Placental pericyte (primary cell): ENCODE results near the gene KCTD17. TPM values are rescaled to one million over a fixed set of nuclear protein-coding genes. Genes with fewer than 3 reads are reported as not detected.

Source experiments
- small RNA-seq: library from RNA; depleted of rRNA; stranded (forward); fragments of <200 nt; gene quantifications from one replicate; pipeline ENCODE3, GENCODE V24; 2012; ENCODE audit warnings: low replicate concordance
- total RNA-seq: library from RNA; depleted of rRNA; stranded (reverse); fragments of >200 nt; gene quantifications from 2 replicates; pipeline ENCODE4 v1.2.3, GENCODE V29; 2012

KCTD17 gene
- 47.3 and 55.4 TPM in 2 replicates for total RNA-seq

DNA sequence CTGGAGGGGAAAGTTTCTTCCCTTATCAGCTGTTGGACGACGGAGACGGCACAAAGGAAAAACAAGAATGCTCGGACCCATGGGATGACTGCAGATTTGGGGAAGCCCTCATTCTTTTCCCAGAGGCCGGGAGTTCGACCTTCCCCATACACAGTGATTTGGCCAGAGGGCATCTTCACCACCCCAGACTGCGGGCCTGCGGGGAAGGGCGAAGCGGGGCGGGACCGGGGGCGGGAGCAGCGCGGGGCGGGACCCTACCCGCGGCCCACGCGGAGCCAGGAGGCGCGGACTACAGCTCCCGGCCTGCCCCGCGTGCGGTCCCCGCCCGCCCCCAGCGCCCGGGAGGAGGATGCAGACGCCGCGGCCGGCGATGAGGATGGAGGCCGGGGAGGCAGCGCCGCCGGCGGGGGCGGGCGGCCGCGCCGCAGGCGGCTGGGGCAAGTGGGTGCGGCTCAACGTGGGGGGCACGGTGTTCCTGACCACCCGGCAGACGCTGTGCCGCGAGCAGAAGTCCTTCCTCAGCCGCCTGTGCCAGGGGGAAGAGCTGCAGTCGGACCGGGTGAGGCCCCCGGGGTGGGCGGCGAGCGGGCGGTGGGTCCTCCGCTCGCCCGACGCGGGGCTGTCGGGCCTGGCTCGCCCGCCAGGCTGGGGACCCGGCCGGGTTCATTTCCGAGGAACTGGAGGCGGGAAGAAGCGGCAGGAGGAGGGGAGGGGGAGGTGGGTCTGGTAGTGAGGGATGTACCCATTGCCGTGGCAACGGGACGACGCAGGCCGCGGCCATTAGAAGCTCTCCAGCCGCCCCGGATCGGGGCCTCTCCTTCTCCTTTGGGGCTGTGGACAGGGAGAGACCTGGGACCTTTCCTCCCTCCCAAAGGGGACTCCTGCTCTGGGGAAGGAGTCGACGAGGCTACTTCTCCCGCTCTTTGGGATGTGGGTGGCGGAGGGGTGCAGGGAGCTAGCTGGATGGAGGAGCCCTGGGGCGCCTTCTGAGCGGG is at the start of gene KCTD17:
TSS of gene KCTD17 (plus strand) at position 352 of the 995 bp plus-strand sequence. CDS start at position 371, 19 bp downstream.

DNA sequence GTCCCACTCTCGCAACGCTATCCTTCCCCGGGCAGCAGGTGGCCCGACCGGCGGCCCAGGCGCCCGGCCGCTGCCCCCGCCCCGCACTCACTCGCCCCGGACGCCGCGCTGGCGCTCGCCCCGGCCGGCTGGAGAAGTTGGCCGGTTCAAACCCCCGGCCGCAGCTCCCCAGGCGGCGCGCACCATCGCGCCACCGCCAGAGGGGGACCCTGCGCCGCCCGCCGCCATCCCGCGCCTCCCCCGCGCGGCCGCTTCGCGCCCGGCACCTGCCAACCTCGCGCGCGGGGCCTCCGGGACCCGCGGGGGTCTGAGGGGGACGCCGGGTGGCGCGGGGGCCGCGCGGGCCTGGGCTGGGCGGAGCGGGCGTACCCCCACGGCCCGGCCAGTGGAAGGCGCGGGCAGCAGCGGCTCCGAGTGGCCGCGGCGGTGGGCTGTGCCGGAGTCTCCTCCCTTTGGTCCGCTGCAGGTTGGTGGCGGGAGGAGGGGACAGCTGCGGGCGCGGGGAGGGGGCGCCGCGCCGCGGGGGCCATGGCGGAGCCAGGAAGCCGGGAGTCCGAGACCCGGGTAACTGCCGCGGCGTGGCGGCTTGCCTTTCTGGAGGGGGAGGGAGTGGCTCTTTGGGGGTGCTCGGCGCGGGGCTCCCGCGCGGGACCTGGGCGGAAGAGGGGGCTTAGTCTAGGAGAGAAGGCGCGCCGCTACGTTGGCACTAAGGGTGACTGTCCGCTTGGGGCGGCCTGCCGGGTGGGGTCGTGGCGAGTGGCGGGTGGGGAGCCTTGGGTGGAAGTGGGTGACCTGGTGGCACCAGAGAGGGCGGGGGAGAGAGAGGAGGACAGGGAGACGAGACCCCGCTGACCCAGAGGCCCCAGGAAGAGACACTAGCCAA is 32.0 kb upstream of the KCTD17 start, which contains the start of the genes MPST and TST:
TSS of gene MPST (plus strand) at position 434 of the 883 bp plus-strand sequence. CDS start at position 529, 95 bp downstream.
TSS of gene TST (minus strand) at position 139 of the 883 bp plus-strand sequence. CDS start 715 bp downstream, outside the sequence.

DNA sequence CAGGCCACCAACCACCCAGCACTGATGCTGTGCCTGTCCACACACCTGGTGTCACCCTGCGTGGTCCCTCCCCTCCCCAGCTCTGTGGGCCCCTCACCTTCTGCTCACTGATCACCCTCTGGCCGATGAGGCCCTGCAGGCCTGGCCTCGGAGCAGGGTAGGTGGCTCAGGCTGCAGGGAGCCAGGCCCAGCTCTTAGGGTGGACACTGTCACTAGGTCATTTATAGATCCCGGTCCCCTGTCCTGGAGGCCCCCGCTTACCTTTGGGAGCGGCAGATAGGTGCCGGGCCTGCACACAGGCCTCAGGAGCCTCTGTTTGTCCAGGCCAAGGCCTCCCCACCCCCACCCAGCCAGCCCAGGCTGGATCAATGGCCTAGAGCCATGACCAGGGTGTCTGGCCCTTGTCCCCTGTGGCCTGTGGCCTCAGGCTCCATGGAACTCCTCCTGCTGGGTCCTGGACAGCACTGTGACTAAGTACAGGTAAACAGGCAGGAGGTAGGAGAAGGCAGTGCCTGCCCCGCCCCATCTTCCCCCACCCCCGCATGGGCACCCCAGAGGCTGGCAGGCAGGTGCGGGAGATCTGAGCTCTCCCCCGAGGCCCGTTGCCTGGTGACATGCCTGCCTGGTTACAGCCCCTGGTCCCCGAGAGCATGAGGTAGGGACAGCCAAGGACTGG is 57.8 kb downstream of the KCTD17 start, which contains the start of gene TMPRSS6:
TSS of gene TMPRSS6 (minus strand) at position 472 of the 676 bp plus-strand sequence. CDS start 6,296 bp downstream, outside the sequence.

Small RNA genes lying within 50 kb of the gene (small RNA-seq; reads per million reads assigned to genes)
- gene RF00019, result not detected

Other genes starting within 250 kb of the KCTD17 start
- gene PVALB, start 234.7 kb upstream of the KCTD17 start, total RNA-seq, result not detected in 2 replicates
- not detected in 2 replicates for gene NCF4, start 190.7 kb upstream of the KCTD17 start, total RNA-seq
- under 0.01 and 0.14 TPM in 2 replicates for gene CSF2RB, start 138.1 kb upstream of the KCTD17 start, total RNA-seq
- 34.4 and 64.6 TPM in 2 replicates for gene TST, start 32.3 kb upstream of the KCTD17 start, total RNA-seq
- 88.5 and 172 TPM in 2 replicates for gene MPST, start 32.0 kb upstream of the KCTD17 start, total RNA-seq
- not detected in 2 replicates for gene TMPRSS6, start 58.0 kb downstream of the KCTD17 start, total RNA-seq
- 0.22 and 0.57 TPM in 2 replicates for gene IL2RB, start 98.2 kb downstream of the KCTD17 start, total RNA-seq
- gene C1QTNF6, start 136.5 kb downstream of the KCTD17 start, total RNA-seq, result 5.9 and 8.0 TPM in 2 replicates
- not detected in 2 replicates for gene SSTR3, start 160.7 kb downstream of the KCTD17 start, total RNA-seq
- 16.6 and 24.2 TPM in 2 replicates for gene RAC2, start 192.5 kb downstream of the KCTD17 start, total RNA-seq
- gene CYTH4, start 230.8 kb downstream of the KCTD17 start, total RNA-seq, result 0.86 TPM in 1 of 2 replicates, not detected in the other